HT-29 (cell line): Measurements from ENCODE around the gene TCF25. TPM values are rescaled to one million over a fixed set of nuclear protein-coding genes. Genes with fewer than 3 reads are reported as not detected.

ENCODE experiments used
- total RNA-seq: library from RNA; depleted of rRNA; stranded (reverse); fragments of >200 nt; shearing (Covaris generic); gene quantifications from 2 replicates; pipeline ENCODE4 v1.2.3, GENCODE V29; 2014; rRNA removed

TCF25 gene
- total RNA-seq, 1 experiment from 2014 or later = 136 TPM

Other genes starting within 250 kb of the TCF25 start
- 216 and 243 TPM in 2 replicates for gene CHMP1A, start 215.9 kb upstream of the TCF25 start, total RNA-seq
- 12.5 and 17.1 TPM in 2 replicates for gene SPATA33, start 215.8 kb upstream of the TCF25 start, total RNA-seq
- gene CDK10, start 186.9 kb upstream of the TCF25 start, total RNA-seq = 107 and 116 TPM in 2 replicates
- gene SPATA2L, start 171.9 kb upstream of the TCF25 start, total RNA-seq = 71.3 and 83.7 TPM in 2 replicates
- 11.7 and 19.1 TPM in 2 replicates for gene VPS9D1, start 152.7 kb upstream of the TCF25 start, total RNA-seq
- 48.0 and 48.3 TPM in 2 replicates for gene ZNF276, start 152.1 kb upstream of the TCF25 start, total RNA-seq
- 92.6 and 100 TPM in 2 replicates for gene FANCA, start 56.9 kb upstream of the TCF25 start, total RNA-seq
- 25.2 and 30.4 TPM in 2 replicates for gene SPIRE2, start 45.1 kb upstream of the TCF25 start, total RNA-seq
- gene MC1R, start 45.3 kb downstream of the TCF25 start, total RNA-seq = 5.2 and 5.3 TPM in 2 replicates
- 8.7 and 8.8 TPM in 2 replicates for gene TUBB3, start 49.8 kb downstream of the TCF25 start, total RNA-seq
- 207 and 227 TPM in 2 replicates for gene DEF8, start 75.2 kb downstream of the TCF25 start, total RNA-seq
- 15.8 and 19.9 TPM in 2 replicates for gene DBNDD1, start 145.9 kb downstream of the TCF25 start, total RNA-seq
- not detected in 2 replicates for gene PRDM7, start 203.7 kb downstream of the TCF25 start, total RNA-seq